GM21367 (cell line): ENCODE results near the gene CLEC4F.

Source experiments
- ATAC-seq: cut with Tn5 transposase; IDR thresholded peaks from one replicate; pipeline ENCODE4 v1.9.1; 2021; ENCODE audit not compliant: unreplicated experiment

CLEC4F gene

DNA sequence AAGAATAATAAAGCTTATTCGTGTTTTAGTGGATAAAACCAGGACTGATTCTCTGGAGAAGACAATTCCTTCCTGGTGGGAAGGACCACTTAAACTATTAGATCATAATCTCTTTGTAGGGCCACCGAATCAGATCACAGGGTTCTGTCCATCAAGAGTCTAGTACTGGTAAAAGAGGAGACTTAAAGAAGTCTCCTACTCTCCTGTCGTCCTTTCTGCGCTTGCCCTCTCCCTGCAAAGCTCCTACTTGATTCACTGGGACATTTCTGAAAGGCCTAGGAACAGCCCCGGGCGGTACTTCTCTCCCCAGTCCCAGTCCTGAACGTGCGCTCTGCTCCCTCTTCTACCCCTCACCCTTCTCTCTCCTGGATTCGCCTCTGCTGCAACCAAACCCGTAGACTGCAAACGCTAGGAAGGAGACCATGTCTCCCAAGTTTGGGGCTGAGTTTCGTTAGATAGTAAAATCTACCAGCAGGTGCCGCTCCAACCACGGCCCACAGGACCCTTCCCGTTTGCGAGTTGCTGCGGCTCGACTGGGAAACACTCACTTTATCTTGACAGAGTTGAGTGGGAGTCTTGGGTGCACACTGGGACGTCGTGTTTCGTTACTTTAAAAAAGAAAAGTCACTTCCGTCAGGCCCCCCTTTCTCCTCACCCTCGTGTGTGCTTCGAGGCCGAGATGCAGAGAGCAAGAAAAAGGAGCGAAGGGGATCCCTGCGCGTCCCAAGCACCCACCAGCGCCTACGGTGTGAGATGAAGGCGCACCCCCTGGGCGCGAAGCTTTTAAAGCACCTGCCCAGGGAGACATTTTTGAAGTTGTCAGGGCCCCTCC lies 30.9 kb downstream of the CLEC4F start:
- no peak for ATAC-seq

DNA sequence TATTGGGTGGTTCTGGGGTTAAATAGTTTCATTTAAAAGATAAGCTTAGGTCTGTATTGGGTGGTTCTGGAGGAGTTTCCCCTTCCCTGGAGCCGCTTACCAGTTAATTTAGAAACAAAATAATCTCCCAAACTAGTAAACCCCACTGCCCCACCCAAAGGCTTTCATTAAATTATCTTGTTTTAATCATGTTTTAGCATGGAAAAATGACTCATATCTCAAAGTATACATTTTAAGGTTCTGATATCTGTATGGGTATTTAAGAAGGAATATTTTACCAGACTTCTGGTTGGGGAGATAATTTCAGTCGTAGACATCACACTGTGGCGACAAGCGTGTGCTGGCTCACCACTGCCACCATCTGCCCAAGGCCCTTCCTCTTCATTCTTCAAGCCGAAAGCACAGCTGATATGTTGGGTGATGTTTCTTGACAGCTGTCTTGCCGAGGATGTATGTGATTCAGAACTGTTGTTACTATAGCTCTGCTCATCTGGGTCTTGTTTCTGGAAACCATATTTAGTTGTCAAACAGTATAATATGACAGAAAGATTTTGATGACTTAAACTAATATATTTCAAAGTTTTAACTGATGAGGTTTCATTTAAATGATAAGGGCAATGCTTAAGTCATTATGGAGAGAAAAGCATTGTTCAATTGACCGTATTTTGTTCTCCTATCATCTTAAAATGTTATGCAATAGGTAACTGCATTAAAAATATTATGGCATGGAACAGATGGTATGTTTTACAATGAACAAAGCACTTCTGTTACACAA lies 35.1 kb downstream of the CLEC4F start:
- ATAC-seq: no peak

DNA sequence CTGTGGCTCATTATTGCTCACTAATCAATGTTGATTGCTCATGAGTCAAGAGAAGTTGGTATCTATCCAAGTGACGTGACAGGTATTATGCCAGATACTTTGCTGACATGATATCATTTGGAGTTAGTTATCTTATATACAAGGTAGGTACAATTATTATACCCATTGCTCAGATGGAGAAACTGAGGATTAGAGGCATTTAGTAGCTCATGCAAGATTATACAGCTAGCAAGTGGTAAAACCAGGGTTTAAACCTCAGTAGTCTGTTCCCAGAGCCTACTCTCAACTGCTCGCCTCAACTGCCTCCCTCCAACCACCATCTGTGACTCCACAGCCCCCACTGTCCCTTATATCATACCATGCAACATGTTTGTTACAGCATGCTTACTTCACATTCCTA lies 36.1 kb downstream of the CLEC4F start:
- no peak for ATAC-seq

DNA sequence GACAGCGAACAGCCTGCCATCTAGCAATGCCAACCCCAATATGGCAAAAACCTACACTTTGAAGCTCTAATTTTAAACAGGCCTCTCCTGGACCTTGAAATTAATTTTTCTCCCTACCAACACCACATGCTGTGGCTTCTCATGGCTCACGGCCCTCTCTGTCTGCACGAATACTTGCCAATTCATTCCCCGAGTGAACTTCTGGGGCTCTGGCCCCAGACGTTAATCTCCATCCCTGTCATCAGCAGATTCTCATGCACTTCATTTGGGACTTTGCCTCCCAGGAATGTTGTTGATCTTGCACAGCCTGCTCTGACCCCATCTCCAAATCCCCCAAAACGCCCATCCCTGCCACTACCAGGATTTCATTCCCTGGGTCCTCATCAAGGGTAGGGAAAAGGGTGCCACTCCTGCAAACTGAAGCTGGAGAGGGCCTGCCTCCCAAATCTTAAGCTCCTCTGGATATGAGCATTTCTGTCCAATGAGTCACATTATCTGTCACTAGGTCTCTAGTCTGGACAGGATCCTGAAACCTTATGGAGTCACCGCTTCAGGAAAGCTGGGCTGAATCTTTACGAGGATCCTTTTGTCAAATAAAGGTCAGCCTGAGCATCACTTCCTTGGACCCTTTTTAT lies 40.4 kb downstream of the CLEC4F start:
- no peak for ATAC-seq

DNA sequence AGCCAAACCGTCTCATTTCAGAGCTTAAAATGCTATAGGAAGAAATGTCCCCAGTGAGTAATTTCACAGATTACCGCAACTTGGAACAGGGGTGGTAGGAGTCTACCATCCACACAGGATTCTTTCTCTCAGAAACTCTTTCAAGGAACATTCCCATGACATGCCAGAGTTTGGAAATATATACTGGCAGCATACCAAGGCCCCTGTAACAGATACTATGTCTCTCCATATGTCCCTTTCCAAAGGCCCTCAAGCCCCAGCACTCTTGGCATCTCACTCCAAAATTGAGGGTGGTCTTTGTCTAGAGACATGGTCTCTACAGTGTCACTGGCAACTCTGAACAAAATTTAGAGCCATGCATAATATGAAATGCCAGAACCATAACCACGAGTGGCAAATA lies 40.9 kb downstream of the CLEC4F start:
- no peak for ATAC-seq

DNA sequence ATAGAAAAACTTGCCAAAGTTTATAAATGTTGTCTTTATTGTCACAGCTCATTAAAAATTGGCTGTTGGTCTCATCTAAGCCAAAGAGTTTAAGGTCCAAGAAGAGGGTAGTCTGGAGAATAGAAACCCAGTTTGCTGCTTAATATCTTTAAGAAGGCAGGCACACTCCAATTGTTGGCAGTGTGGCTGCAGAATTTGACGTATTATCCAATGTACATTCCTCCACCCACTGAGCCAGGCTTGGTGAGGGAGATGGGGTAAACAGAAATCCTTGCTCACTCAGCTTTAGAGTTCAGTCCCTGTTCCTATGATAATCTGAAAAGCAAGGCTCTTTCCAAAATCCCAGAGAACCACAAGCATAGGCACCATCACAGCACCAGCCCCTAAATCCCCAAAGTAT lies 41.7 kb downstream of the CLEC4F start:
- no peak for ATAC-seq

DNA sequence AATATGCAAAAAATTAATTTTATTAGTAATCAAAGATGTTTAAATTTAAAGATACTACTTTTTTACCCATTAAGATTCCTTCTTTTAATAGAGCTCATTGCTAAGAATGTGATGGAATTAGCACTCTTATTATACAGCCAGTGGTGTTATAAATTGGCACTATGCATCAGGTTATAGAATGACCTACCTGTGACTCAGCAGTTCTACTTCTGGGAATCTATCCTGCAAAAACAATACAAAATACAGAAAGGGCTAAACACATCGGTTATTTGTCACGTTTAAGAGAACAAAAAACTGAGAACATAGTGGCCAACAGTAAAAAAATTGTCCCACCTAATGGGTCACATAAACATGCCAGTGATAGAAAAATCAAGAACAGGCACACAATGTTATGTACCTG lies 42.9 kb downstream of the CLEC4F start:
- ATAC-seq: no peak

DNA sequence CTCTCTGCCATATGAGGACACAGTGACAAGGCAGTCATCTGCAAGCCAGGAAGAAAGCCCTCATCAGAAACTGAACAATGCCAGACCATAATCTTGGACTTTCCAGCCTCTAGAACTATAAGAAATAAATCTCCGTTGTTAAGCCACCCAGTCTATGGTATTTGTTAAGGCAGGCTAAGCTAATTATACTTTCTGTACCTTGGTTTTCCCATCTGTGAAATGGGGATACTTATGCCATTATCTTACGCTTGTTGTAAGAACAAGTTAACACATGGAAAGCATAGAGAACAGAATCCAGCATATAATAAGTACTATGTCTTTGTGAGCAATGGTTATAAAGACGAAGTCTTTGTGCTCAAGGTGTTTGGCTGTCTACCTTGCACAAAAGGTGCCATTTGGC lies 44.1 kb downstream of the CLEC4F start:
- ATAC-seq: no peak

DNA sequence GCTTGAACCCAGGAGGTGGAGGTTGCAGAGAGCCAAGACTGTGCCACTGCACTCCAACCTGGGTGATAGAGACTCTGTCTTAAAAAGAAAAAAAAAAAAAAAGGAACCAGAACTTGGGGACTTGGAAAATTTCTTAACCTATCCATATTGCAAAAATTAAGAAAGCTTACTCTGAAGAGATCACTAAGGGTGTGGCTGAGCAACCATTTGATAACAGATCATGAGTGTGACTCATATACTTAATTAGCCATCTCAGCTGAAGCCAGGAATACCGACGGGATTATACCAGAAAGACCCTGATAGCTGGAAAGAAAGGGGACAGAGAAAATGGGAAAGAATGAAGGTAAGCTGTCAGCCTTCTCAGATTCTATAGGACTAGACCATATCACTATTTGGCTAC lies 45.3 kb downstream of the CLEC4F start:
- no peak for ATAC-seq

DNA sequence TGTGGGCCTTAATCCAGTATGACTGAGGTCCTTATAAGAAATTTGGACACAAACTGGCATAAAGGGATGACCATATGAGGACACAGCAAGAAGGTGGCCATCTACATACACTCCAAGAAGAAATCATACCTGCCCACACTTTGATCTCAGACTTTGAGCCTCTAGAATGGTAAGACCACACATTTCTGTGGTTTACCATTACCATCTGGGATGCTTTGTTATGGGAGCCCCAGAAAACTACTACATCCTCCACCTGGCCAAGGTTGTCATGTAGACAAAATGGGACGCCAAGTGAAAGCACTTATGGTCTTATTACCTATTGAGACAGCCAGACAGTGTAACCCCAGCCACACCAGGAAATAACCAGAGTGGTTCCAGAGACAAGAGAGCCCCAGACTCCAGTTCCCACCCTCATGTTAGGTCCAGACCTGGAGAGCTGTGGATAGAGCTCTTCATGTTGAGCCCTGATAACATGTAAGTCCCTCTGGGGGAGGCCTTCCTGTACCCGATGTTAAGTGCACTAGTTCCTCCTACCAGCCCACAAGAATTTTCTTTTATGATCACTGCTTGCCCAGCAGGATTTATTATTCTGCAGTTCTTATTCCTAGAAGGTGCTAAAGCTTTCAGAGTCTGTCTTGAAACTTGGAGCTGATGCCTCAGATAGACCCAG lies 47.8 kb downstream of the CLEC4F start:
- ATAC-seq: no peak

DNA sequence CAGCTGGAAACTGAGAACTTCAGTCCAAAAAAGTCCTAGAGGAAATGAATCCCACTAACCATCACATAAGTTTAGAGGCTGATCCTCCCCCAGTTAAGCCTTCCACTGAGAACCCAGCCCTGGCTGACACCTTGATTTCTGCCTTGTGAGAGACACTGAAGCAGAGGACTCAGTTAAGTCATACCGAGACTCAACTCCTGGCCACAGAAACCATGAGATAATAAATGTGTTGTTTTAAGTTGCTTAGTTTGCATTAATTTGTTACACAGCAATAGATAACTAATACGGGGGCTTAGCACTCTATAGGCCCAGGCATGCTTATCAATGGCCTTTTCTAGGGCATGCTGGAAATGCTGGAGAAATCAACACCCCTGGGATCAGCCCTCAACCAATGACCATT lies 49.0 kb downstream of the CLEC4F start:
- ATAC-seq: no peak

DNA sequence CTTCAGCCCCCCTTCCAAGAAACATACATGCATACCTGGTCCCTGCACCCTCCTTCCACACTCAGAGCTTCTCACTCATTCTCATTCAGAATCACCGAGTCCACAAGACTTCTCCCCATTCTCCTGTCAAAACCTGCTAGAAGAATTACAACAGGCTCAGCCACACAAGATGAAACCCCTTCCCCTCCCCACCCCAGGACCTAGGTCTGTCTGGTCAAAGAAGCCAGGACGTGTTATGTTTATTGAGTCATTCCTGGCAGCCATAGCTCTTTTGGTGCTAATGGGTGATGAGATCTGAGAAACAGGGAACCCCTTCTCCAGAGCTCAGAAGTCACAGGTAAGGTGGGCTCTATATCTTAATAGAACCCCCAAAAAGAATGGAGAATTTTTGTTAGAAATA lies 50.9 kb downstream of the CLEC4F start:
- ATAC-seq: no peak

DNA sequence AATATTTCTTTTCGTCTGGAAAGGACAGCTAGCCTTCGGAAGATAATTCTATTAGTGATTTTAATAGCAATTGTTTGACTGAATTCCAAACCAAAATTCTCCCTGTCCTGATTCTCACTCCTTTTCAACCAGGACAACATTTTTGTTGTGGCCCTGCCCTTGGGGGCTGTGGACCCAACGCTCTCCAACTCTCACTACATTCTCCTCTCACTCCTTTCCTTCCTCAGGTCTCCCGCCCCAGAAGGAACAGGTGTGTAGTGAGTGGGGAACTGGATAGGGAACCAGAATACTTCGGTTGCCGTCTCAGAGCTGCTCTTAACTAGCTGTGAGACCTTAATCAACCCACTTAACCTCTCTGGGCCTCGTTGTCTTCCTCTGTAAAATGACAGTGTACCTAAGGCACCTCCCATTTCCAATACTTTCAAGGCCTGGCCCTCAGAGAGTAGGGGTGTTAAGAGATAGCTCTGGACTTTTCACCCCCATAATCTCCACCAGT lies 51.8 kb downstream of the CLEC4F start:
- no peak for ATAC-seq

DNA sequence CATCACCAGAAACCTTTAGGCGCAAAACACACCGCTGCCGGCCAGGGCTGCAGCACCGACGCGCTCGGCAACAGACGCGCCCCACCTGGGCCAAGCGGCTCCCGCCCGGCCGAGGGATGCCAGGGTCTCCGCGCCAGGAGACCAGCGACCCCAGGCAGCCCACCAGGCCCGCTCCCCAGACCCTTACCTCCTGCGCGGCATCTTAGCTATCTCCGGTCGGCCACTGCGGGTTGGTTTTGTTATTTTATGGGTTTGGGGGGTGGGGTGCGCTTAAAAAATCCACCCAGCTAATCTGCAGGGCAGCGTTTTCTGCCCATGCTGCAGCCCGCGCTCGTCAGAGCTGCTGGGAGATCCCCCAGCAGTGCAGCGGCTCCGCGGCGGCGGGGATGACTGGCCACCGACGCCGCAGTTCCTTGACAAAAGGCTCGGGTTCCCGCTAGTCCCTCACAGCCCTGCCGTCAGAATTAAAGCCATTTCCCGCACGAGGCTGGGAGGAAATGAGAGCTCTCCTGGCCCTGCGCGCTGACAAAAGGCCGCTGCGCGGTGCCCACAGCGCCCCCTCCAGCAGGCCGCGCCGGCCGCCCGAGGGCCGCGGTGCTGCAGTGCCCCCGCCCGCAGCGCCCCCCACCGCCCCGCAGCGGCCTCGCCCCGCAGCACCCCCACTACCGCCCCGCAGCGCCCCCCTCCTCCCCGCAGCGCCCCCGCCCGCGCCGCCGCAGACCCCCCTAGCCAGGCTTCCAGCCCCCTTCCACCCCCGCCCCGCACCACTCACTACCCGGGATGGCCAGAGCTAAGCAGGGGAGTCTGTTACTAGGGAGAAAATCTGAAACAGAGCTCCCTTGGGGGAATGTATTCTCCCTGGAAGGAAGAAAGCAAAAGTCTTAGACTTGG lies 52.5 kb downstream of the CLEC4F start, which contains the start of gene ADD2:
Gene ADD2, minus strand, starts transcription at position 502 of the 891 bp plus-strand sequence. CDS start 61,792 bp downstream, outside the sequence.
- no peak for ATAC-seq

DNA sequence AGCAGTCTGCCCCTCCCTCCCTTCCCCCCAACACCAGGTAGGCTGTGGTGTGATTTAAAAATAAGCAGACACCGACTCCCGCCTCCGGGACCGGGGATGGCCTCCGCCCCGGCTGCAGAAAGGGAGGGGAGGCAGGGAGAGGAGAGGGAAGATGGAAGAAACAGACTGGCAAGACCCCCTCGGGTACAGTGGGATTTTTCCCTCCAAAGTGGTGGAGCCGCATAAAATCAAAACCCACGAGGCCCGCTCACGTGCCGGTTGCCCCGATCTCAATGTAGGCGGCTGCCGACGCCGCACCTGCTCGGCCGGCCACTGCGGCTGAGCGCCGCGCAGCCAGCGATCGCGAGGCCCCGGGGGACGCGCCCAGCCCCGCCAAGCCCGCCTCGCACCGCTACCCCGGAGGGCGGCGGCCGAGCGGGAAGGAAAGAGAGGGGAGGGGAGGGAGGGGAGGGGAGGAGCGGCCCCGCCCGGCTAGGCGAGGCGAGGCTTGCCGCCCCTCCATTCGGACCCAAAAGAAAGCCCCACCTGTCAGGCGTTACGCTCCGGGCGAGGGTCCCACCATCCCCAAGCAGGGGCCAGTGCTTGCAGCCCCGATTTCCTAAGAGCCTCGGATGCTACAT lies 53.2 kb downstream of the CLEC4F start:
- no peak for ATAC-seq

DNA sequence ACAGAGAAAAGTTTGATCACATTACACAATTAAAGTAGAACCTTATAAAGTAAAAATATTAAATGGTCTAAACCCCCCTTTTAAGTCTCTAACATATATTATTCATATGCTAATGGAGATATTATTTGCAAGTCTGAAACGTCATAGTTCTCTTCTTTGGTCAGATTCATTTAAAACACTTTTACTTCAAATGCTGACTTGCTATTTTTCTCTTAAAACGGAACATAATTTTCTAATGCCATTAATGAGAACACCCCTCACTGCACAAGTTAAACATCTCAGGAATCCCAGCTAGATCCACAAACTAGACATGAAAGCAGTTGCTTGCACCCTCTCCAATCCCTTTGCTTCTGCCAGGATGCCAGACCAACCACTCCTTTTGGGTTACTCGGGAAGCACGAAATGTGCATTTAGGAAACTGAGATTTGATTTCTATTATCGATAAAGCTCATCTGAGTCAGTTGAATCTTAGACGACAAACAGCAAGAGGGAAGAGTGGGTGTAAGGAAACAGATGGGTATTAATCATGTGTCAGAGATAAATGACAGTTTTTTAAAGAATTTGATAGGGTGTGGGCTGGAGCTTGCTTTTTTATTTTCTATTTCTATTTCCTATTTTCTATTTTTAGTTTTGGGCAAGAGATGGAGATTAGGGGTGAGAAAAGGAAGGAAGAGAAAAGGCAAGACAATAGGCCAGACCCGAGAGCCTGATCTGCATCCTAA lies 53.9 kb downstream of the CLEC4F start:
- ATAC-seq: no peak

DNA sequence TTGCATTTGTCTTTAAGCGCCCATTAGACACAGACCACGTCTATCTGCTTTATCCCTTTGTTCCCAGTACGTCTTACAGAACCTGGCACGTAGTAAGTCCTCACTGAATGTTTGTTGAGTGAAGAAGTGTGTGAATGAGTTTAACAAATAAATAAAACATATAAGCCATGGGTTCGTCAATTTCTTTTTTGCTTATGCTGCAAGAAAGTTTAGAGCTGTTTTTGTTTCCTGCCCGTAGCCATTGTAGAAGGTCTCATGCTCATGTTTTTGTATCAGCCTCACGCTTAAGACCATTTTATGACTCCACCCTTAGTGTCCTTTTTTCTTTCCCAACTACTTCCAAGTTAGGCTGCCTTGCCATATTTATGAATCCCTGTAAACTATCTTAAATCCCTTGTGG lies 54.9 kb downstream of the CLEC4F start:
- ATAC-seq: no peak

DNA sequence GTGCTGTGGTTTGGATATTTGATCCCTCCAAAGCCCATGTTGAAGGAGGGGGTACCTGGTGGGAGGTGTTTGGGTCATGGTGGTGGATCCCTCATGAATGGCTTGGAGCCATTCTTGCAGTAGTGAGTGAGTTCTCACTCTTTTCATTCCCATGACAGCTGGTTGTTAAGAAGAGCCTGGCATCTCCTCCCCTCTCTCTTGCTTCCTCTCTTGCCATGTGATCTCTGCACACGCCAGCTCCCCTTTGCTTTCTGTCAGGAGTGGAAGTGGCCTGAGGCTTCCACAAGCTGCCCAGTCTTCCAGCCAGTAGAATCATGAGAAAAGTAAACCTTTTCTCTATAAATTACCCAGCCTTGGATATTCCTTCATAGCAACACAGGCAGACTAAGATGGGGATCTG lies 61.0 kb downstream of the CLEC4F start:
- ATAC-seq: no peak
